H1 (cell line): ENCODE data around the gene NID2. TPM values are rescaled to one million over a fixed set of nuclear protein-coding genes. Genes with fewer than 3 reads are reported as not detected.

Experiments used
- CTCF ChIA-PET: fragments of 300-600 bp; sonication (Branson Sonifier 250); formaldehyde crosslinking; loops from one replicate; lab custom pipeline; 2021; ENCODE audit not compliant: partially characterized antibody; lab: Charles Lee
- POLR2A ChIA-PET: fragments of 300-600 bp; sonication (Branson Sonifier 250); formaldehyde crosslinking; loops from one replicate; lab custom pipeline; 2021; ENCODE audit warnings: inconsistent platforms; ENCODE audit not compliant: partially characterized antibody; lab: Charles Lee
- DNase-seq, 2 experiments: peaks; one replicate each; pipeline versions ENCODE4 v3.0.0 to v3.0.0-alpha.2; 2010 to 2022; ENCODE audit warnings: low spot score in 2 of 2, low read depth in 1 of 2, mixed read lengths in 1 of 2
- FAIRE-seq: peaks from 2 replicates; lab custom pipeline; 2011; peaks lifted over from hg19 to GRCh38; lab: Jason Lieb, UNC
- H2AFZ ChIP-seq: 2 replicates; pipeline ENCODE4 v1.8.1; 2012; ENCODE audit warnings: low read length, inconsistent platforms
- H2AK5ac ChIP-seq: 2 replicates; pipeline ENCODE4 v1.6.1; 2013; ENCODE audit warnings: low read depth, low read length
- H2BK120ac ChIP-seq: replicated peaks from 2 replicates; pipeline ENCODE3; 2013; ENCODE audit warnings: low read depth, low read length, inconsistent platforms
- H2BK12ac ChIP-seq: 2 replicates; pipeline ENCODE4 v1.6.1; 2013; ENCODE audit warnings: low read depth, low read length
- H2BK15ac ChIP-seq: 2 replicates; pipeline ENCODE4 v1.6.1; 2013; ENCODE audit warnings: low read length
- H2BK20ac ChIP-seq: 2 replicates; pipeline ENCODE4 v1.6.1; 2013; ENCODE audit warnings: low read length
- H2BK5ac ChIP-seq: 2 replicates; pipeline ENCODE4 v1.6.1; 2013; ENCODE audit warnings: low read depth, low read length
- H3K14ac ChIP-seq: 2 replicates; pipeline ENCODE4 v1.6.1; 2013; ENCODE audit warnings: inconsistent platforms; ENCODE audit not compliant: insufficient read length
- H3K18ac ChIP-seq: 2 replicates; pipeline ENCODE4 v1.6.1; 2013; ENCODE audit warnings: low read length; ENCODE audit errors: extremely low read depth
- H3K23ac ChIP-seq: 2 replicates; pipeline ENCODE4 v1.6.1; 2013; ENCODE audit warnings: inconsistent platforms; ENCODE audit not compliant: insufficient read length
- H3K23me2 ChIP-seq: 2 replicates; pipeline ENCODE4 v1.6.1; 2013; ENCODE audit warnings: low read depth, low read length
- H3K27ac ChIP-seq: 2 replicates; pipeline ENCODE4 v1.6.1; 2011; ENCODE audit warnings: low read depth, low read length, inconsistent platforms
- H3K27me3 ChIP-seq, 4 experiments: replicated peaks in 1 of 4; 1 replicate in 1 of 4; 2 replicates in 3 of 4; pipeline versions ENCODE4 v1.6.1 to v1.8.1; 2011 to 2013; ENCODE audit warnings: low read length in 3 of 4, mild to moderate bottlenecking in 3 of 4, inconsistent platforms in 2 of 4, mixed read lengths in 2 of 4, moderate library complexity in 1 of 4; ENCODE audit not compliant: control insufficient read depth in 3 of 4, insufficient read depth in 3 of 4; ENCODE audit errors: extremely low read depth in 1 of 4
- H3K36me3 ChIP-seq, 4 experiments: 2 replicates each; pipeline versions ENCODE4 v1.6.1 to v1.8.1; 2011 to 2013; ENCODE audit warnings: mild to moderate bottlenecking in 4 of 4, low read length in 3 of 4, moderate library complexity in 2 of 4, control low read depth in 1 of 4, inconsistent platforms in 1 of 4; ENCODE audit not compliant: insufficient read depth in 4 of 4, control insufficient read depth in 2 of 4
- H3K4ac ChIP-seq: replicated peaks from 2 replicates; pipeline ENCODE3; 2013; ENCODE audit warnings: low read length, low read depth, mixed read lengths, inconsistent platforms; ENCODE audit not compliant: insufficient read length
- H3K4me1 ChIP-seq, 4 experiments: replicated peaks in 1 of 4; 1 replicate in 1 of 4; 2 replicates in 3 of 4; pipeline versions ENCODE4 v1.6.1 to v1.8.1; 2011 to 2013; ENCODE audit warnings: low read length in 3 of 4, inconsistent platforms in 2 of 4, mixed read lengths in 1 of 4; ENCODE audit not compliant: insufficient read depth in 4 of 4, control insufficient read depth in 3 of 4
- H3K4me2 ChIP-seq, 2 experiments: 2 replicates each; pipeline versions ENCODE4 v1.6.1 to v1.8.1; 2011 to 2013; ENCODE audit warnings: low read depth in 2 of 2, low read length in 2 of 2, control low read depth in 1 of 2, inconsistent platforms in 1 of 2, mild to moderate bottlenecking in 1 of 2; ENCODE audit not compliant: insufficient read depth in 1 of 2
- H3K4me3 ChIP-seq, 4 experiments: fragments of 200-600, 300-600 bp in 1 of 4; sonication (generic), shearing (Covaris generic), sonication (Bioruptor Twin) in 1 of 4; 2 replicates each; pipeline versions ENCODE4 v1.5.1 to v1.8.1; 2011 to 2016; ENCODE audit warnings: low read length in 4 of 4, low read depth in 3 of 4, control low read depth in 2 of 4, inconsistent platforms in 2 of 4, mild to moderate bottlenecking in 2 of 4, mixed read lengths in 1 of 4, moderate library complexity in 1 of 4; ENCODE audit not compliant: insufficient read depth in 2 of 4; ENCODE audit errors: extremely low read depth in 1 of 4
- H3K56ac ChIP-seq: replicated peaks from 2 replicates; pipeline ENCODE3; 2013; ENCODE audit warnings: low read depth, mild to moderate bottlenecking, mixed read lengths, low read length, inconsistent platforms; ENCODE audit not compliant: insufficient read length
- H3K79me1 ChIP-seq: 2 replicates; pipeline ENCODE4 v1.6.1; 2013; ENCODE audit warnings: low read depth, low read length, control low read depth
- H3K79me2 ChIP-seq, 2 experiments: 2 replicates each; pipeline versions ENCODE4 v1.6.1 to v1.8.1; 2012 to 2013; ENCODE audit warnings: low read length in 2 of 2, mild to moderate bottlenecking in 2 of 2, inconsistent platforms in 1 of 2; ENCODE audit not compliant: insufficient read depth in 2 of 2, control insufficient read depth in 1 of 2
- H3K9ac ChIP-seq, 4 experiments: replicated peaks in 1 of 4; 1 replicate in 1 of 4; 2 replicates in 3 of 4; pipeline versions ENCODE4 v1.6.1 to v1.8.1; 2011 to 2013; ENCODE audit warnings: low read depth in 3 of 4, low read length in 3 of 4, control low read depth in 2 of 4, mild to moderate bottlenecking in 2 of 4, moderate library complexity in 2 of 4, inconsistent platforms in 1 of 4; ENCODE audit errors: extremely low read depth in 1 of 4
- H3K9me3 ChIP-seq, 2 experiments: 2 replicates each; pipeline versions ENCODE4 v1.6.1 to v1.8.1; 2012 to 2013; ENCODE audit warnings: mild to moderate bottlenecking in 2 of 2, moderate library complexity in 2 of 2, control low read depth in 1 of 2, inconsistent platforms in 1 of 2, low read depth in 1 of 2, low read length in 1 of 2, mixed read lengths in 1 of 2; ENCODE audit not compliant: insufficient read depth in 2 of 2
- H4K20me1 ChIP-seq, 2 experiments: replicated peaks in 1 of 2; 2 replicates each; pipeline versions ENCODE3 to v1.8.1; 2011 to 2013; ENCODE audit warnings: inconsistent platforms in 2 of 2, low read length in 2 of 2, mild to moderate bottlenecking in 1 of 2; ENCODE audit not compliant: insufficient read depth in 2 of 2, control insufficient read depth in 1 of 2
- H4K5ac ChIP-seq: 2 replicates; pipeline ENCODE4 v1.6.1; 2013; ENCODE audit warnings: low read length, low read depth, mixed read lengths, inconsistent platforms; ENCODE audit not compliant: insufficient read length
- H4K8ac ChIP-seq: 2 replicates; pipeline ENCODE4 v1.8.0; 2013; ENCODE audit warnings: mild to moderate bottlenecking, moderate library complexity, low read length, inconsistent platforms; ENCODE audit not compliant: insufficient read depth; ENCODE audit errors: extremely low read depth
- H4K91ac ChIP-seq: replicated peaks from 2 replicates; pipeline ENCODE3; 2013; ENCODE audit warnings: low read length, mixed read lengths, inconsistent platforms; ENCODE audit not compliant: insufficient read length
- BRCA1 ChIP-seq: IDR thresholded peaks from 2 replicates; pipeline ENCODE4 v1.6.1; 2012; ENCODE audit warnings: low read depth, low read length, improper control_type of control experiment
- CHD2 ChIP-seq: IDR thresholded peaks from 2 replicates; pipeline ENCODE4 v1.6.1; 2012; ENCODE audit warnings: low read length, improper control_type of control experiment
- E2F6 ChIP-seq: IDR thresholded peaks from 2 replicates; pipeline ENCODE4 v1.6.1; 2012; ENCODE audit warnings: inconsistent platforms
- HDAC2 ChIP-seq, 2 experiments: fragments of 300-600 bp in 1 of 2; sonication (generic) in 1 of 2; IDR thresholded peaks; 2 replicates each; pipeline ENCODE4 v1.6.1; 2011 to 2012; ENCODE audit warnings: low read depth in 2 of 2, low read length in 2 of 2, mild to moderate bottlenecking in 2 of 2, moderate library complexity in 2 of 2, borderline replicate concordance in 1 of 2, inconsistent platforms in 1 of 2
- RBBP5 ChIP-seq: IDR thresholded peaks from 2 replicates; pipeline ENCODE4 v1.7.1; 2012; ENCODE audit warnings: low read depth, mild to moderate bottlenecking, inconsistent platforms, low read length, moderate library complexity, borderline replicate concordance
- SIN3A ChIP-seq, 2 experiments: IDR thresholded peaks in 1 of 2; conservative IDR thresholded peaks in 1 of 2; 2 replicates each; pipeline ENCODE4 v1.6.1; 2011 to 2012; ENCODE audit warnings: low read length in 2 of 2, improper control_type of control experiment in 1 of 2, low read depth in 1 of 2, mild to moderate bottlenecking in 1 of 2
- ZNF274 ChIP-seq: IDR thresholded peaks from 2 replicates; pipeline ENCODE4 v1.7.0; 2012; ENCODE audit warnings: low read length, borderline replicate concordance; ENCODE audit errors: extremely low read depth
- WGBS, 2 experiments: shearing (Covaris generic) in 1 of 2; methylation state at CpG; one replicate each; pipeline versions ENCODE4 v1.1.6 to v1.1.7; 2013 to 2015; ENCODE audit warnings: low lambda C conversion rate in 2 of 2, mixed read lengths in 2 of 2, inconsistent platforms in 1 of 2, low coverage in 1 of 2, missing lambda C conversion rate in 1 of 2; ENCODE audit not compliant: insufficient replicate concordance in 2 of 2, insufficient coverage in 1 of 2, insufficient read length in 1 of 2; ENCODE audit errors: extremely low coverage in 1 of 2, missing lambda C conversion rate in 1 of 2; 5-methylcytosine and 5-hydroxymethylcytosine counted together
- long read RNA-seq, 2 experiments: library from RNA in 1 of 2; library from capped mRNA in 1 of 2; stranded (forward); transcript quantifications; one replicate each; pipeline ENCODE4 v2.0.0, GENCODE V29; 2021; ENCODE audit warnings: inconsistent platforms in 1 of 2
- polyA minus RNA-seq, 3 experiments: library from RNA; depleted of rRNA, polyadenylated mRNA; stranded (reverse); fragments of >200 nt; gene quantifications; 1 replicate in 2 of 3; 2 replicates in 1 of 3; pipeline ENCODE4 v1.2.3, GENCODE V29; 2011
- polyA plus RNA-seq, 7 experiments: library from polyadenylated mRNA; depleted of rRNA in 3 of 7; stranded (reverse) in 5 of 7; unstranded in 2 of 7; fragments of >200 nt in 5 of 7; fragments of 200-250 nt in 2 of 7; gene quantifications; 1 replicate in 5 of 7; 2 replicates in 1 of 7; 4 replicates in 1 of 7; pipeline versions ENCODE4 v1.2.1 to v1.2.3, GENCODE V29; 2011 to 2013; ENCODE audit warnings: missing spikeins in 2 of 7, mixed read lengths in 2 of 7
- total RNA-seq: library from RNA; stranded (reverse); fragmentation: NEBNext Ultra II Directional; extraction: Animal tissue kit (Norgen Biotek cat#: 25700); gene quantifications from 2 replicates; pipeline ENCODE4 v1.2.1, GENCODE V29; 2021

Gene NID2
- total RNA-seq (6.1 and 6.9 TPM in 2 replicates), polyA plus RNA-seq (2011; rRNA removed) (12.6 and 16.5 TPM in 2 replicates), polyA minus RNA-seq (2011; rRNA and poly(A)+ RNA removed) (15.1 and 18.4 TPM in 2 replicates)
- polyA plus RNA-seq (2011; cell fraction: cytosol; rRNA removed), result 8.0 TPM
- 21.3 TPM for polyA plus RNA-seq (2011; cell fraction: nucleus; rRNA removed)
- 11.0 to 14.0 TPM (median 12.3 TPM) in 4 replicates for polyA plus RNA-seq (2012, experiment 1 of 2)
- polyA plus RNA-seq (2012, experiment 2 of 2), result 3.3 TPM
- polyA plus RNA-seq (2013, experiment 1 of 2), result 10.4 TPM
- 8.2 TPM for polyA plus RNA-seq (2013, experiment 2 of 2)
- 6.9 TPM for polyA minus RNA-seq (2011; cell fraction: cytosol; rRNA and poly(A)+ RNA removed)
- polyA minus RNA-seq (2011; cell fraction: nucleus; rRNA and poly(A)+ RNA removed), result 12.1 TPM
- long read RNA-seq, experiment 1, partial matches to known transcripts, result 1 of 2 reads
- long read RNA-seq, experiment 1, other reads (novel, unspliced or antisense), result 1 of 2 reads
- long read RNA-seq, experiment 2, partial matches to known transcripts, result 0 of 1 reads
- long read RNA-seq, experiment 2, other reads (novel, unspliced or antisense), result 1 of 1 reads

DNA sequence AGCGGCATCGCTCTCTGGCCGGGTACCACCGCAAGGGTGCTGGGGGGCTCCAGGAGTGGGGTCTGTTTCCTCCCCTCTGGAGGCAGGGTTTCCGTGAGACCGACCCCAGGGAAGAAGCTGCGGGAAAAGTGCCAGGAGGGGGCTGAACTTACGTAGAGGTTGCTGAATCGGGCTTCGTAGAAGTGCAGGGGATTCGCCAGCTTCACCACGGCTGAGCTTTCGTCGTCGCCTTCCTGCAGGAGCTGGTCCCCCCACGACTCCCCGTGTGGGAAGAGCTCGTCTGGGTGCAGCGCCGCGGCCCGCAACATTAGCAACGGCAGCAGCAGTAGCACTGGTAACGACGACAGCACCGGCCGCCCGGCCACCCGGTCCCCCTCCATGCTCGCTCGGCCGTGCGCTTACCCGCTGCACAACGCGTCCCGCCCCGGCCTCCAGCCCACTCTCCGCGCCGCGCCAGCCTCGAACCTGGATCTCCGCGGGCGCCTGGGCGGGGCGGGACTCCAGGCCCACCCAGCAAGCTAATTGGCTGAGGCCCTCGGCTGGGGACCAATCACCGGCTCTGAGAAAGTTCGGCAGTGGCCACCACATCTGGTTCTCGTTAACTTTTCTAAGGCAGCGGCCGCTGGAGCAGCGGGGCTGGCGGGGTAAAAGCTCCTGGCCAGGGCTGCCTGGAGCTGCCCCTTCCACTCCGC, at the start of gene NID2:
Gene NID2, minus strand, starts transcription at position 445 of the 692 bp plus-strand sequence. Its CDS starts 65 bp downstream, at position 380.
- H3K79me2 ChIP-seq, result no peaks in the 10 kb centered on the region
- H2AFZ ChIP-seq, result peak within 1 kb of the TSS; percentile 92
- DNase-seq, result peak; percentile 63 to 92
- H3K4me3 ChIP-seq, result peak within 1 kb of the TSS; percentile 47 to 84 (median 76)
- H4K5ac ChIP-seq, result peak within 1 kb of the TSS; percentile 34
- no peak within 1 kb of the TSS for H3K23ac ChIP-seq
- H4K20me1 ChIP-seq, result peaks cover 0 to 2% of the 10 kb centered on the region in 2 experiments
- H4K91ac ChIP-seq, result peak within 1 kb of the TSS; percentile 81
- no peak within 1 kb of the TSS for H2AK5ac ChIP-seq
- ChIA-PET POLR2A (interaction anchor here (0.8 to 2.5 kb wide), 9 partner anchors 12 to 79 kb away, joined by 3 to 6 read pairs (median 4); no protein-coding TSS in a partner anchor), CTCF (interaction anchor here (0.8 to 6.2 kb wide), 14 partner anchors 12 to 201 kb away, joined by 3 to 135 read pairs (median 6); no protein-coding TSS in a partner anchor)
- H3K23me2 ChIP-seq, result peaks cover 19% of the 10 kb centered on the region
- H2BK5ac ChIP-seq, result no peak within 1 kb of the TSS
- H3K9ac ChIP-seq, result peak within 1 kb of the TSS in 3 of 4 experiments; percentile 39 to 53 (median 53); a peak in 6 of 7 replicates
- H3K4ac ChIP-seq, result no peak within 1 kb of the TSS
- H3K27ac ChIP-seq, result no peak within 1 kb of the TSS
- no peak within 1 kb of the TSS for H3K56ac ChIP-seq
- peak within 1 kb of the TSS; percentile 84 to 99 for H3K4me2 ChIP-seq
- H3K9me3 ChIP-seq, result no peaks in the 10 kb centered on the region
- 0 out of 8 replicates have a peak, but pooled peaks cover 0 to 2% (median 0%) of the 10 kb centered on the region in 4 experiments for H3K36me3 ChIP-seq
- H3K27me3 ChIP-seq, result peaks cover 5 to 35% (median 30%) of the 10 kb centered on the region in 4 experiments
- no peak for FAIRE-seq
- peak within 1 kb of the TSS; percentile 88 for H3K18ac ChIP-seq
- H4K8ac ChIP-seq, result peak within 1 kb of the TSS; percentile 71
- 1% methylated on average over 51 of the region's 57 CpGs; no CpG with 5 or more reads in 1 of the 2 experiments for WGBS, 2 experiments
- no peak within 1 kb of the TSS for H2BK120ac ChIP-seq
- H3K14ac ChIP-seq, result no peak within 1 kb of the TSS
- H3K79me1 ChIP-seq, result no peaks in the 10 kb centered on the region
- 0 out of 2 replicates have a peak within 1 kb of the TSS, but pooled peaks have one; percentile 40 for H2BK15ac ChIP-seq
- H3K4me1 ChIP-seq, result peaks cover 0 to 6% (median under 1%) of the 10 kb centered on the region in 4 experiments; a peak in 2 of 7 replicates
- H2BK20ac ChIP-seq, result no peak within 1 kb of the TSS
- H2BK12ac ChIP-seq, result no peak within 1 kb of the TSS
- TF ChIP-seq RBBP5, result peak; percentile 66; the same call in 1 of the 2 replicates
- no peak for TF ChIP-seq BRCA1
- no peak for TF ChIP-seq SIN3A (conservative IDR thresholded peaks at IDR 0.05 in 1 of 2, IDR thresholded peaks at IDR 0.05 in 1 of 2; ENCODE audit: low read depth in 1 of 2, low read length in 2 of 2)
- TF ChIP-seq CHD2, result peak; percentile 64; the same call in 1 of the 2 replicates
- TF ChIP-seq ZNF274, result no peak
- peak; percentile 5; the same call in 1 of the 2 replicates for TF ChIP-seq E2F6
- TF ChIP-seq HDAC2 (IDR thresholded peaks at IDR 0.05; ENCODE audit: borderline replicate concordance in 1 of 2, low read depth in 2 of 2, low read length in 2 of 2), result peak in 1 of 2 experiments; percentile 14; a peak in 1 of 4 replicates
